ENCODE results near the gene EXO5. TPM values are rescaled to one million over a fixed set of nuclear protein-coding genes. Genes with fewer than 3 reads are reported as not detected.
"Not testable (repeated sequence)": the region's sequence is repeated elsewhere in the genome, so short reads cannot be mapped to it uniquely, and the experiment has no call there.

The EXO5 gene
- polyA plus RNA-seq, 2 of the 4 experiments (the other 2 are of a cell fraction) = 5.7 to 7.0 TPM

DNA sequence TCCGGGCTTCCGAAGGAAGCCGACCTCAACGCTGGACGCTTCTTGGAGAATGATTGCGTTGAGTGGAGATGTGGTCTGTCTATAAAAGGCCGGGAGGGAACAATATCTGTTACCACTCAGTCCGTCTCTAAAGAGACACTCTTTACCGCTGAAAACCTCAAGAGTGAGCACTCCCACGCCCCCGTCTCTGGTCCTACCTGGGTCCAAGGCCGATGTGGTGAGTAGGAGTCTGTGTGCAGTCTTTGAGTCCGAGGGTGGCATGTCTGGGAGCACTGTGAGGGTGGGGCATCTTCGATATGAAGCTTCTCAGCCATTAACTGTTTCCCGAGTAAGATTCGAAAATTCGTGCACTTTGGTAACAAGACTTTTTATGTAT is 30.9 kb upstream of the EXO5 start:
- Histone ChIP-seq H3K4me3 (no peak overlapping the region), H3K4me1 (no peaks in the 10 kb centered on the region), H3K9me3 (peaks cover 46% of the 10 kb centered on the region), H3K4me2 (no peak overlapping the region), H3K27ac (no peak overlapping the region)
- TF ChIP-seq SREBF2 (IDR thresholded peaks at IDR 0.05) (no peak), MAFK (IDR thresholded peaks at IDR 0.05; ENCODE audit: partially characterized antibody) (no peak)
- CTCF ChIA-PET = no interaction called here
- POLR2A ChIA-PET = interaction anchor here (0.6 kb wide), 1 partner anchor 22 kb away, joined by 3 read pairs; no protein-coding TSS in a partner anchor
- FAIRE-seq (no peak), ATAC-seq (no peak), DNase-seq (ENCODE audit: low read depth in 1 of 2, low spot score in 1 of 2) (no peak)
- 29% methylated on average over 8 of the region's 17 CpGs for WGBS (ENCODE audit: missing lambda C conversion rate)

DNA sequence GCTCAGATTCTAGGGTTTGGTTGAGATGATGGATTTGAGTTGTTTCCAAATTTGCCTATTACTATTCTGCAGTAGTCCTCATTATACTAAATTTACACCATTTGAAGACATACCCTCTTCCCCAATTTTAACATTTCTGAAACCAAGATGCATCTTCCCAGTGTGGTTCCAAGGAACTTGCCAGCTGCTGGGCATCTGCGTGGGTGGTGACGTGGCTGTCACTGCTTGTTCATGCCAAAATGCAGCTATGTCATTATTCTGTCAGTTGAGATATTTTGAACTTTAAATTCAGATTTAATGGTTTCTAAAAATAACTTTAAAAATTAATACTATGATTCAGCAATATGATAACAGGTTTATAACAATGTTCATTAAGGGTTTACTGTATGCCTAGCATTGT is 30.3 kb upstream of the EXO5 start:
- CTCF ChIA-PET = no interaction called here
- no peak for ATAC-seq

DNA sequence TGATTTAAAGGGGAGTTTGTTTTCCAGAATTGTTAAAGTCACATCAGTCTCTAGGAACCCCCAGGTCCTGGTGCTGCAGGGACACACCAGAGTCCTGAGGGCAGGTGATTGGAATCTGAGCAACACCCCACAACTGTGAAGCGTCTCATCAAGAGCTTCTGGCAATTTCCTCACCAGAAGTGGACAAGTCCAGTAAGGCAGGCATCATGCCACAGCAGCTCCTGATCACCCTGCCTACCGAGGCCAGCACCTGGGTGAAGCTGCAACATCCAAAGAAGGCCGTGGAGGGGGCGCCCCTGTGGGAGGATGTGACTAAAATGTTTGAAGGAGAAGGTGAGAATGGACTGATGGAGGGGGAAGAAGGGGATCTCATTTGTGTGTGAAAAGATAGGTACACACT is 29.4 kb upstream of the EXO5 start:
- ChIA-PET CTCF (interaction anchor here (1.0 kb wide), 1 partner anchor 9 kb away, joined by 4 read pairs; no protein-coding TSS in a partner anchor), POLR2A (no interaction called here)
- Histone ChIP-seq H3K9me3 (peaks cover 36% of the 10 kb centered on the region), H3K4me1 (no peaks in the 10 kb centered on the region), H3K4me3 (no peak overlapping the region), H3K4me2 (no peak overlapping the region), H3K27ac (no peak overlapping the region)
- FAIRE-seq (no peak), ATAC-seq (no peak), DNase-seq (ENCODE audit: low read depth in 1 of 2, low spot score in 1 of 2) (no peak)
- TF ChIP-seq GATA3 (IDR thresholded peaks at IDR 0.05; ENCODE audit: borderline replicate concordance) (no peak), HOXA7 (CRISPR knock-in tag; IDR thresholded peaks at IDR 0.05) (no peak), FOSL2 (IDR thresholded peaks at IDR 0.05) (no peak), FOSL2 (CRISPR knock-in tag; IDR thresholded peaks at IDR 0.05) (no peak)
- TF ChIP-seq, protein P1, sequence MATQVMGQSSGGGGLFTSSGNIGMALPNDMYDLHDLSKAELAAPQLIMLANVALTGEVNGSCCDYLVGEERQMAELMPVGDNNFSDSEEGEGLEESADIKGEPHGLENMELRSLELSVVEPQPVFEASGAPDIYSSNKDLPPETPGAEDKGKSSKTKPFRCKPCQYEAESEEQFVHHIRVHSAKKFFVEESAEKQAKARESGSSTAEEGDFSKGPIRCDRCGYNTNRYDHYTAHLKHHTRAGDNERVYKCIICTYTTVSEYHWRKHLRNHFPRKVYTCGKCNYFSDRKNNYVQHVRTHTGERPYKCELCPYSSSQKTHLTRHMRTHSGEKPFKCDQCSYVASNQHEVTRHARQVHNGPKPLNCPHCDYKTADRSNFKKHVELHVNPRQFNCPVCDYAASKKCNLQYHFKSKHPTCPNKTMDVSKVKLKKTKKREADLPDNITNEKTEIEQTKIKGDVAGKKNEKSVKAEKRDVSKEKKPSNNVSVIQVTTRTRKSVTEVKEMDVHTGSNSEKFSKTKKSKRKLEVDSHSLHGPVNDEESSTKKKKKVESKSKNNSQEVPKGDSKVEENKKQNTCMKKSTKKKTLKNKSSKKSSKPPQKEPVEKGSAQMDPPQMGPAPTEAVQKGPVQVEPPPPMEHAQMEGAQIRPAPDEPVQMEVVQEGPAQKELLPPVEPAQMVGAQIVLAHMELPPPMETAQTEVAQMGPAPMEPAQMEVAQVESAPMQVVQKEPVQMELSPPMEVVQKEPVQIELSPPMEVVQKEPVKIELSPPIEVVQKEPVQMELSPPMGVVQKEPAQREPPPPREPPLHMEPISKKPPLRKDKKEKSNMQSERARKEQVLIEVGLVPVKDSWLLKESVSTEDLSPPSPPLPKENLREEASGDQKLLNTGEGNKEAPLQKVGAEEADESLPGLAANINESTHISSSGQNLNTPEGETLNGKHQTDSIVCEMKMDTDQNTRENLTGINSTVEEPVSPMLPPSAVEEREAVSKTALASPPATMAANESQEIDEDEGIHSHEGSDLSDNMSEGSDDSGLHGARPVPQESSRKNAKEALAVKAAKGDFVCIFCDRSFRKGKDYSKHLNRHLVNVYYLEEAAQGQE (IDR thresholded peaks at IDR 0.05) = no peak
- 8% methylated on average over 2 of the region's 4 CpGs for WGBS (ENCODE audit: missing lambda C conversion rate)

More for the DNA sequence above, 30.3 kb upstream of the EXO5 start:
- Histone ChIP-seq H3K4me3 (no peak overlapping the region), H3K9me3 (peaks cover 43% of the 10 kb centered on the region), H3K4me2 (no peak overlapping the region), H3K27ac (no peak overlapping the region), H3K4me1 (no peaks in the 10 kb centered on the region)
- 13% methylated on average over 2 of the region's 2 CpGs for whole genome bisulfite sequencing (ENCODE audit: missing lambda C conversion rate)
- DNase-seq (ENCODE audit: low read depth in 1 of 2, low spot score in 1 of 2) = no peak
- no peak for FAIRE-seq
- POLR2A ChIA-PET = no interaction called here
- TF ChIP-seq, protein P2, sequence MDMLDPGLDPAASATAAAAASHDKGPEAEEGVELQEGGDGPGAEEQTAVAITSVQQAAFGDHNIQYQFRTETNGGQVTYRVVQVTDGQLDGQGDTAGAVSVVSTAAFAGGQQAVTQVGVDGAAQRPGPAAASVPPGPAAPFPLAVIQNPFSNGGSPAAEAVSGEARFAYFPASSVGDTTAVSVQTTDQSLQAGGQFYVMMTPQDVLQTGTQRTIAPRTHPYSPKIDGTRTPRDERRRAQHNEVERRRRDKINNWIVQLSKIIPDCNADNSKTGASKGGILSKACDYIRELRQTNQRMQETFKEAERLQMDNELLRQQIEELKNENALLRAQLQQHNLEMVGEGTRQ (IDR thresholded peaks at IDR 0.05) = no peak
- TF ChIP-seq ZFP36 (IDR thresholded peaks at IDR 0.05; ENCODE audit: borderline replicate concordance, partially characterized antibody) = no peak
- no peak for TF ChIP-seq JUNB (IDR thresholded peaks at IDR 0.05)
- no peak for TF ChIP-seq KDM1A (IDR thresholded peaks at IDR 0.05; ENCODE audit: low read depth)

DNA sequence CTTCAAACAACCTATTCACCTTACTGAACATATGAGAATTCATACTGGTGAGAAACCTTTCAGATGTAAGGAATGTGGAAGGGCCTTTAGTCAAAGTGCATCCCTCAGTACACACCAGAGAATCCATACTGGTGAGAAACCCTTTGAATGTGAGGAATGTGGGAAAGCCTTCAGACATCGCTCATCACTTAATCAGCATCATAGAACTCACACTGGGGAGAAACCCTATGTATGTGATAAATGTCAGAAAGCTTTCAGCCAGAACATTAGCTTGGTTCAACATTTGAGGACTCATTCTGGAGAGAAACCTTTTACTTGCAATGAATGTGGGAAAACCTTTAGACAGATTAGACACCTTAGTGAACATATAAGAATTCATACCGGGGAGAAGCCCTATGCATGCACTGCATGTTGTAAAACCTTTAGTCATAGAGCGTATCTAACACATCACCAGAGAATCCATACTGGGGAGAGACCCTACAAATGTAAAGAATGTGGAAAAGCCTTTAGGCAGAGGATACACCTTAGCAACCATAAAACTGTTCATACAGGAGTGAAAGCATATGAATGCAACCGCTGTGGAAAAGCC is 13.2 kb upstream of the EXO5 start:
- Histone ChIP-seq H3K4me3 (no peak overlapping the region), H3K4me1 (no peaks in the 10 kb centered on the region), H3K9me3 (peaks cover 51% of the 10 kb centered on the region), H3K27ac (no peak overlapping the region), H3K4me2 (no peak overlapping the region)
- CTCF ChIA-PET = no interaction called here
- FAIRE-seq (no peak), ATAC-seq (no peak), DNase-seq (ENCODE audit: low read depth in 1 of 2, low spot score in 1 of 2) (peak in 1 of 2 experiments; percentile 5)
- 69% methylated on average over 4 of the region's 4 CpGs for WGBS (ENCODE audit: missing lambda C conversion rate)
- POLR2A ChIA-PET = no interaction called here
- TF ChIP-seq FOSL2 (IDR thresholded peaks at IDR 0.05) (no peak), FOSL2 (CRISPR knock-in tag; IDR thresholded peaks at IDR 0.05) (no peak), ZC3H11A (IDR thresholded peaks at IDR 0.05) (no peak), FOSB (CRISPR knock-in tag; IDR thresholded peaks at IDR 0.05) (no peak), HOXB5 (CRISPR knock-in tag; IDR thresholded peaks at IDR 0.05) (no peak), HOXA7 (CRISPR knock-in tag; IDR thresholded peaks at IDR 0.05) (no peak), NFE2L2 (conservative IDR thresholded peaks at IDR 0.05; ENCODE audit: low read length) (no peak), POLR2A (IDR thresholded peaks at IDR 0.05; ENCODE audit: low read length) (no peak), SREBF2 (IDR thresholded peaks at IDR 0.05) (no peak), RCOR1 (IDR thresholded peaks at IDR 0.05; ENCODE audit: low read depth, low read length) (no peak)

DNA sequence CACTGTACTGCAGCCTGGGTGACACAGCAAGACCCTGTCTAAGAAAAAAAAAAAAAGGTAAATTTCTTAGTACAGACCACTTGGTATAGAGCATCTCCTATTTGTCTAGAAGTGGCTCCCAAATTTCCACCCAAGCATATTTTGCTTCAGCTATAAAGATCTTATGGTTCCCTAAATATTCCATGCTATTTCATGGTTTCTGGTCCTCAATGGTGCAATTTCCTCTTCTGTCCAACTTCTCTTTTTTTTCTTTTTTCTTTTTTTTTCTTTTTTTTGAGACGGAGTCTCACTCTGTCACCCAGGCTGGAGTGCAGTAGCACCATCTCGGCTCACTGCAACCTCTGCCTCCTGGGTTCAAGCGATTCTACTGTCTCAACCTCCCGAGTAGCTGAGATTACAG is 5.9 kb upstream of the EXO5 start:
- POLR2A ChIA-PET; FAIRE-seq; H3K4me1 ChIP-seq; H3K4me2 ChIP-seq; ATAC-seq; CTCF ChIA-PET; DNase-seq (ENCODE audit: low read depth in 1 of 2, low spot score in 1 of 2); H3K27ac ChIP-seq; H3K4me3 ChIP-seq: not testable (repeated sequence)
- 67% methylated on average over 4 of the region's 4 CpGs for WGBS (ENCODE audit: missing lambda C conversion rate)
- peaks cover 51% of the 10 kb centered on the region for H3K9me3 ChIP-seq
